ENCODE results near the gene DCTN2.

The DCTN2 gene

DNA sequence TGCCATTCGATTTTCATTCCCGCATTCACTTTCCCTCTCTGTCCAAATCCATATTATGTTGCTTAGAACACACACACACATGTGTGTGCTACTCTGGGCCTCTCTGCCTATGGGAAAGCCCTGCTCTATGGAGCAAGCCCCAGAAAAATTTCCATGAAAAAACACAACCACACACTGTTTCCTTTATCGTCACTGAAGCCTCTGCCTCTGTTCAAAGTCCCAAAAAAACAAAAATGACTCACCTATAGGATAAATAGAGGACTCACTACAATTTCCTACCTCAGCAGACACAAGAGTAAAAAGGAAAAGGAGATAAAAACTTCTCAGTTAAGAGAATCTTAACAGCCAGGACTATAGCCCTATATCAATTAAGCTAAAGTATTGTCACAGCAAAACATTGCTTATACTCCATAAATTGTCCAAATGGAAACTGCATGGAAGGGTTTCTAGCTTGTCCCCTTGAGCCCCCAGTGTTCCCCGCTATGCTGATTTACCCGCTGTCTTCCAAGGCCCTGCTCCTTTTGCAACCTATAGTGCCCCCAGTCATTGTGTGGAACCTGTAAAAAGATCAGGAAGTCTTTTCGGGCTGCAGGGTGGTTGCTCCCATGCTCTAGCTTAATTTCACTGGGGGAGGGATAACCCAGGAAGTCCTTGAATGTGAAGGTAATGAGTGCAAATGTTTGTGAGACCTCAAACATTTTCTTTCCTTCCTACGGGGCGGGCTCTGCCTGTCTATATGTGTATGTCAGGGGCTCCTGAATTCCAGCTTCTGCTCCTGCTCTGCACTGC, 32.9 kb upstream of the DCTN2 start:
- H3K4me1 Mint-ChIP-seq = no peaks in the 10 kb centered on the region
- H3K4me3 Mint-ChIP-seq = no peak overlapping the region
- no peaks in the 10 kb centered on the region for H3K9me3 Mint-ChIP-seq
- no peak overlapping the region for H3K27ac Mint-ChIP-seq
- TF ChIP-seq, protein P1, sequence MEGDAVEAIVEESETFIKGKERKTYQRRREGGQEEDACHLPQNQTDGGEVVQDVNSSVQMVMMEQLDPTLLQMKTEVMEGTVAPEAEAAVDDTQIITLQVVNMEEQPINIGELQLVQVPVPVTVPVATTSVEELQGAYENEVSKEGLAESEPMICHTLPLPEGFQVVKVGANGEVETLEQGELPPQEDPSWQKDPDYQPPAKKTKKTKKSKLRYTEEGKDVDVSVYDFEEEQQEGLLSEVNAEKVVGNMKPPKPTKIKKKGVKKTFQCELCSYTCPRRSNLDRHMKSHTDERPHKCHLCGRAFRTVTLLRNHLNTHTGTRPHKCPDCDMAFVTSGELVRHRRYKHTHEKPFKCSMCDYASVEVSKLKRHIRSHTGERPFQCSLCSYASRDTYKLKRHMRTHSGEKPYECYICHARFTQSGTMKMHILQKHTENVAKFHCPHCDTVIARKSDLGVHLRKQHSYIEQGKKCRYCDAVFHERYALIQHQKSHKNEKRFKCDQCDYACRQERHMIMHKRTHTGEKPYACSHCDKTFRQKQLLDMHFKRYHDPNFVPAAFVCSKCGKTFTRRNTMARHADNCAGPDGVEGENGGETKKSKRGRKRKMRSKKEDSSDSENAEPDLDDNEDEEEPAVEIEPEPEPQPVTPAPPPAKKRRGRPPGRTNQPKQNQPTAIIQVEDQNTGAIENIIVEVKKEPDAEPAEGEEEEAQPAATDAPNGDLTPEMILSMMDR (IDR thresholded peaks at IDR 0.05) = no peak
- DNase-seq = no peak
- no peaks in the 10 kb centered on the region for H3K36me3 Mint-ChIP-seq (ENCODE audit: low read depth)
- peaks cover 15% of the 10 kb centered on the region for H3K27me3 Mint-ChIP-seq (ENCODE audit: low read depth, poor library complexity)

DNA sequence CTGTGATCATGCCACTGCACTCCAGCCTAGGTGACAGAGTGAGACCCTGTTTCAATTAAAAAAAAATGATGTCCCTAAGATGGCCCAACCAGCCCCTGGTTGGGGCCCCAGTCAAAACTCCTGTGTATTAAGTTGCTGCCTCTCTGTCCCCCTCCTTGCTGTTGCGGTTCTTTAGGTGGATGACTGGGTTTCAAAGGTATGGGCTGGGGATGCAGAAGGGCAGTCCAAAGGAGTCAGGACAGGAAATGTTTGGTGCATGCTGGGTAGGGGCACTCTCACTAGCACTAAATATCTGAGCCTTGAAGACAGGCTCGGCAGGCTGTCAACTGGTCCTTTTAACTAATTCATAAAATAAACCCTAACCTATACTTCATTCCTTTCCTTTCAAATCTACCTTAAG, 32.0 kb upstream of the DCTN2 start:
- Mint-ChIP-seq H3K36me3 (ENCODE audit: low read depth) (no peaks in the 10 kb centered on the region), H3K27me3 (ENCODE audit: low read depth, poor library complexity) (peaks cover 15% of the 10 kb centered on the region), H3K9me3 (no peaks in the 10 kb centered on the region), H3K27ac (no peak overlapping the region), H3K4me3 (no peak overlapping the region), H3K4me1 (no peaks in the 10 kb centered on the region)
- TF ChIP-seq, protein P1 (IDR thresholded peaks at IDR 0.05) = no peak
- DNase-seq = no peak

DNA sequence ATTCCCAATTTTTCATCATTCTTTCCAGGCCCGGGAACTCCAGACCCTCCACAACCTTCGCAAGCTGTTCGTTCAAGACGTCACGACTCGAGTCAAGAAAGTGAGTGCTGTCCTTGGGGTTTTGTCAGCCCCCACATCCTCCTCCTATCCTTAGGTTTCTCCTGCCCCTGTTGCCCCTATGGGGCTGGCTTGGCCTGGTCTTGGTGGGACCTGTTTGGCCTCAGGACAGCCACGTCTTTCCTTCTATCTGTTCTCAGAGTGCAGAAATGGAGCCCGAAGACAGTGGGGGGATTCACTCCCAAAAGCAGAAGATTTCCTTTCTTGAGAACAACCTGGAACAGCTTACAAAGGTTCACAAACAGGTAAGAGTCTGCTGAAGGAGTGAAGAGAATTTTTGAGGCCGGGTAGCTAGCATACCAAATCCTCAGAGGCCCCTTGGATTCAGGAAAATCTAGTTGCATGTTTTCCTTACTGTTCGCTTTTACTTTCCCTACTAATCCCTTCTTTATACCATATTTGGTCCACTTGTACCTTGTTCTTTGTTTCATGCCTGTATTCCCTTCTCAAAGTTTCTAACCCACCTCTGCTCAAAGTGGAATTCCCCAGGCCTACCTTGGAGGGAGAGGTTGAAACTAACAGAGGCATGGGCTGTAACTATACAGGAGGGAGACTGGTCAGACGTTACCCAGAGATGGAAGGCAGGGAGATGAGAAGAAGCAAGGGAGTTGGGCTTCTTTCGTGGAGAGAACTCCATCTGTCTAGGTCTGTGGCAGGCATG, 31.2 kb upstream of the DCTN2 start:
- Mint-ChIP-seq H3K9me3 (no peaks in the 10 kb centered on the region), H3K36me3 (ENCODE audit: low read depth) (no peaks in the 10 kb centered on the region), H3K4me1 (no peaks in the 10 kb centered on the region), H3K27ac (no peak overlapping the region), H3K4me3 (no peak overlapping the region), H3K27me3 (ENCODE audit: low read depth, poor library complexity) (peaks cover 12% of the 10 kb centered on the region)
- no peak for DNase-seq
- TF ChIP-seq, protein P1 (IDR thresholded peaks at IDR 0.05) = no peak

DNA sequence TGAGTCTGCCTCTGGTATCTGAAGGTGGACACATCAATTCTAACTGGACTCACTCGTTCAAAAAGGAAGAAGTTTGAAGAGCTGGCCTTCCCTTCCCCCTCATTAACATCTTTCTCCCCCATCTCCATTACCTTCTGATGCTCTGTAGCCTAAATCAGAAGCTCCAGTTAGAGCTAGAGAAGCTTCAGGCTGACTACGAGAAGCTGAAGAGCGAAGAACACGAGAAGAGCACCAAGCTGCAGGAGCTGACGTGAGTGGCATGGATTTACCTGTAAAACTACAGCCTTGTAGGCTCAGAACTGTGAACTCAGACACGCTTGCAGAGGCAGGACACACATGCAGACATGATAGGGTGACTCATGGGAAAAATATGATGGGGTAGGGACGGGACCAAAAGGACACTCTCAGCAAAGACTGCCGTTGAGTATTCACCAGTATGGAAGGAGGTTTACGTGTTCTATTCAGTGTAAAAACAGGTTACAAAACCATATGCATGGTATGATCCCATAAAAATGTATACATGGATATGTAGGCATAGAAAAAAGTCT, 29.7 kb upstream of the DCTN2 start:
- Mint-ChIP-seq H3K9me3 (no peaks in the 10 kb centered on the region), H3K4me3 (no peak overlapping the region), H3K27ac (no peak overlapping the region), H3K4me1 (no peaks in the 10 kb centered on the region), H3K36me3 (ENCODE audit: low read depth) (no peaks in the 10 kb centered on the region), H3K27me3 (ENCODE audit: low read depth, poor library complexity) (peaks cover 12% of the 10 kb centered on the region)
- DNase-seq = no peak
- TF ChIP-seq, protein P1 (IDR thresholded peaks at IDR 0.05) = no peak

DNA sequence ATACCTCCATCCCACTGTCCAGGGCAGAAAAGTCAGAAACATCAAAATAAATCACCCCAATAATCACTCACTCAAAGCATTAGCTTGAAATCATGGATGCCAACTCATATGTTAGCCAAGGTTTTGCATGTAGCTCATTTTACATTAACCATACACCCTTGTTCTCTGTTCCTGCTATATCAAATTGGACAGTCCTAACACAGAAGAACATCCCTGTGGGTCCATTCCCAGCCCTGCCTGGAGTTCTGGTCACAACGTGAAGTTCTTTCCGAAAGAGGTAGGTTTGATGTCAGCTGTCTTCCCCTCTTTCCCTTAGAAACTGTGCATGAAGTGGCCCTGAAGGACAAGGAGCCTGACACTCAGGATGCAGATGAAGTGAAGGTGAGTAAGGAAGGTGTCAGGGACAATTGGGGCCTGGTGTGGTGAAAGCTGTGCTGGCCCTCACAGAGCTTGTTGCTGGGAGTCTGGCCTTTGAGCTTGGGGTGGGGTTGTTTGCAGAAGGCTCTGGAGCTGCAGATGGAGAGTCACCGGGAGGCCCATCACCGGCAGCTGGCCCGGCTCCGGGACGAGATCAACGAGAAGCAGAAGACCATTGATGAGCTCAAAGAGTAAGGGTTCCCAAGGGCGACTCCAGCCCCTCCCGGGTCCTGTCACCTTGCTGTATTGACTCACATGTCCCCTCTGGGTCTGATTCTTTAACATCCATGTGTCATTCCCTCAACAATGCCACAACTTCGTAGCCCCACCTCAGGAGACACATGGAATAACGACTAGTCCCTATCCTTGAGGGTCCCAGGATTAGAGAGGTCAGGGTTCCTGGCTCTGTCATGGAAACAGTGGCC, 29.0 kb upstream of the DCTN2 start:
- Mint-ChIP-seq H3K27ac (no peak overlapping the region), H3K4me3 (no peak overlapping the region), H3K36me3 (ENCODE audit: low read depth) (no peaks in the 10 kb centered on the region), H3K9me3 (no peaks in the 10 kb centered on the region), H3K4me1 (no peaks in the 10 kb centered on the region), H3K27me3 (ENCODE audit: low read depth, poor library complexity) (peaks cover 17% of the 10 kb centered on the region)
- TF ChIP-seq, protein P1 (IDR thresholded peaks at IDR 0.05) = no peak
- DNase-seq = no peak

Measured in nephron progenitor cell (in vitro differentiated cells).